Epithelial cell of esophagus (primary cell): ENCODE data around the gene KLRC1.
"Not testable (repeated sequence)": the region's sequence is repeated elsewhere in the genome, so short reads cannot be mapped to it uniquely, and the experiment has no call there.

Source experiments
- DNase-seq: peaks from one replicate; pipeline ENCODE4 v3.0.0; 2010; ENCODE audit warnings: low read depth
- H3K4me3 ChIP-seq: 2 replicates; pipeline ENCODE4 v1.5.1; 2011; ENCODE audit warnings: mild to moderate bottlenecking, low read length, control low read depth
- TF ChIP-seq, protein P1 (sequence below): IDR thresholded peaks from 2 replicates; pipeline ENCODE4 v1.5.1; 2011; ENCODE audit warnings: low read depth, mild to moderate bottlenecking, low read length, control low read depth, inconsistent platforms; ENCODE audit not compliant: insufficient read depth; ENCODE audit errors: missing control alignments

Gene KLRC1

DNA sequence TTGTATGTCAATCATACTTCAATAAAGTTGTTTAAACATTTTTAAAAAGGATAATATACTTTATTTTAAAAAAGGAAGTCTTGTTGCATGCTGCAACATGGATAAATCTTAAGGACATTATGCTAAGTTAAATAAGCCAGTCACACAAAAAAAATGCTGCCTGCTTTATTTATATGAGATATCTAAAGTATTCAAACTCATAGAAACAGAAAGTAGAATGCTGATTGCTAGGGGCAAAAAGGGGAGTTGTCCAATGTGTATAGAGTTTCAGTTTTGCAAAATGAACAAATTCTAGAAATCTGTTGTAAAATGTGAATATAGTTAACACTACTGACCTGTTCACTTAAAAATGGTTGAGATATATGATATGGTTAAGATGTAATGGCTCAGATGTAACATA, 52.3 kb downstream of the KLRC1 start:
- DNase-seq = no peak
- H3K4me3 ChIP-seq = no peak overlapping the region

DNA sequence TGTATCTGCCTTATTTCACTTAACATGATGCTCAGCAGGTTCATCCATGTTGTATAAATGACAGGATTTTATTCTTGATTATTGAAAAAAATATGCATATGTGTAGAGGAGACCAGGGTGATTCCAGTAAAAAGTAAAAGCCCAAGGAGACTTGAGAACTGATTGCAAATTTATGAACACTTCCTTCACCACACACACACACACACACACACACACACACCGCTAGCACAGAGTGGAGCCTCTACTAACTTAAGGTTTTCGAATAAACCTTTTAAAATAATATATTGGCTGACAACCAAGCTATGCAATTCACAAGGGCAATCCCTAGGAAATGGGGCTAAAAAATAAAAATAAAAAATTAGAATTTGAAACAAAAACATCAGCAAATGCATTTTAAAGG, 55.0 kb downstream of the KLRC1 start:
- DNase-seq = no peak
- TF ChIP-seq, protein P1, sequence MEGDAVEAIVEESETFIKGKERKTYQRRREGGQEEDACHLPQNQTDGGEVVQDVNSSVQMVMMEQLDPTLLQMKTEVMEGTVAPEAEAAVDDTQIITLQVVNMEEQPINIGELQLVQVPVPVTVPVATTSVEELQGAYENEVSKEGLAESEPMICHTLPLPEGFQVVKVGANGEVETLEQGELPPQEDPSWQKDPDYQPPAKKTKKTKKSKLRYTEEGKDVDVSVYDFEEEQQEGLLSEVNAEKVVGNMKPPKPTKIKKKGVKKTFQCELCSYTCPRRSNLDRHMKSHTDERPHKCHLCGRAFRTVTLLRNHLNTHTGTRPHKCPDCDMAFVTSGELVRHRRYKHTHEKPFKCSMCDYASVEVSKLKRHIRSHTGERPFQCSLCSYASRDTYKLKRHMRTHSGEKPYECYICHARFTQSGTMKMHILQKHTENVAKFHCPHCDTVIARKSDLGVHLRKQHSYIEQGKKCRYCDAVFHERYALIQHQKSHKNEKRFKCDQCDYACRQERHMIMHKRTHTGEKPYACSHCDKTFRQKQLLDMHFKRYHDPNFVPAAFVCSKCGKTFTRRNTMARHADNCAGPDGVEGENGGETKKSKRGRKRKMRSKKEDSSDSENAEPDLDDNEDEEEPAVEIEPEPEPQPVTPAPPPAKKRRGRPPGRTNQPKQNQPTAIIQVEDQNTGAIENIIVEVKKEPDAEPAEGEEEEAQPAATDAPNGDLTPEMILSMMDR = no peak

More for the DNA sequence above, 52.3 kb downstream of the KLRC1 start:
- TF ChIP-seq, protein P1 = no peak

DNA sequence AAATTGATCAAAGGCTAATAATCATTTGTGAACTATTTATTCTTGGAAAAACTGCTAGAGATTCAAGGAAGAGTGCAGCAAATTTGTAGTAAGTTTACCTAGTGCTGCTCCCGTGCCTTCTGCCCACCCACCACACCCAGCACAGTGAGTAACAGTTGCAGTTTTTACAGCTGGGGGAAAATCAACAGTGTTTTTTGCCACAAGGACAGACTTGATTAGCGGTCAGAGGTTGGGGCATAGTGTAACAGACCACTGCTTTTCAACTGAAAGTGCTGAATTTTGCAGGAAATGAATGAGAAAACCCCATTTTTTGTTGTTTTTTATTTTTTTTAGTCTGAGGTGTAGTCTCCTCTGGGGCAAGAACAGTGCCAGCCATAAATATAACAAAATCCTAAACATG, 55.9 kb downstream of the KLRC1 start:
- no peak for DNase-seq
- H3K4me3 ChIP-seq = no peak overlapping the region
- TF ChIP-seq, protein P1 = no peak

More for the DNA sequence above, 55.0 kb downstream of the KLRC1 start:
- H3K4me3 ChIP-seq = no peak overlapping the region

DNA sequence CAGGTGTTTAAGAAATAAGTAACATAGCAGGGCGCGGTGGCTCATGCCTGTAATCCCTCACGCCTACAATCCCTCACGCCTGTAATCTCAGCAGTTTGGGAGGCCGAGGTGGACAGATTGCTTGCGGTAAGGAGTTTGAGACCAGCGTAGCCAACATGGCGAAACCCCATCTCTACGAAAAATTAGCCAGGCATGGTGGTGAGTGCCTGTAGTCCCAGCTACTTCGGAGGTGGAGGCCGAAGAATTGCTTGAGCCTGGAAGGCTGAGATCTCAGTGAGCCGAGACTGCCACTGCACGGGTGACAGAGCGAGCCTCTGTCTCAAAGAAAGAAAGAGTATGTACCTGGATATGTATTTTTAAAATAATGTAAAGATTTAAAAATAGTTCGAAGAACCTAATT, 57.0 kb downstream of the KLRC1 start:
- not testable (repeated sequence) for DNase-seq, H3K4me3 ChIP-seq
